Skeletal muscle satellite cell (primary cell): ENCODE measurements around the gene LRRC8E.

Experiments used
- H3K27me3 ChIP-seq: 2 replicates; pipeline ENCODE4 v1.7.0; 2013; ENCODE audit warnings: low read length; ENCODE audit not compliant: control insufficient read depth, insufficient read depth
- H3K36me3 ChIP-seq: 2 replicates; pipeline ENCODE4 v1.7.0; 2013; ENCODE audit warnings: mild to moderate bottlenecking, control low read depth, low read length; ENCODE audit not compliant: insufficient read depth
- H3K4me1 ChIP-seq: 2 replicates; pipeline ENCODE4 v1.7.0; 2013; ENCODE audit warnings: low read length; ENCODE audit not compliant: control insufficient read depth, insufficient read depth
- H3K4me2 ChIP-seq: 2 replicates; pipeline ENCODE4 v1.7.0; 2013; ENCODE audit warnings: mild to moderate bottlenecking, low read length
- H3K4me3 ChIP-seq: 2 replicates; pipeline ENCODE4 v1.7.0; 2013; ENCODE audit warnings: low read length
- H3K9ac ChIP-seq: 2 replicates; pipeline ENCODE4 v1.7.0; 2013; ENCODE audit warnings: mild to moderate bottlenecking, low read depth, low read length, moderate library complexity
- H3K9me3 ChIP-seq: replicated peaks from 2 replicates; pipeline ENCODE4 v1.7.0; 2013; ENCODE audit warnings: mild to moderate bottlenecking, control low read depth, low read length

Gene LRRC8E

DNA sequence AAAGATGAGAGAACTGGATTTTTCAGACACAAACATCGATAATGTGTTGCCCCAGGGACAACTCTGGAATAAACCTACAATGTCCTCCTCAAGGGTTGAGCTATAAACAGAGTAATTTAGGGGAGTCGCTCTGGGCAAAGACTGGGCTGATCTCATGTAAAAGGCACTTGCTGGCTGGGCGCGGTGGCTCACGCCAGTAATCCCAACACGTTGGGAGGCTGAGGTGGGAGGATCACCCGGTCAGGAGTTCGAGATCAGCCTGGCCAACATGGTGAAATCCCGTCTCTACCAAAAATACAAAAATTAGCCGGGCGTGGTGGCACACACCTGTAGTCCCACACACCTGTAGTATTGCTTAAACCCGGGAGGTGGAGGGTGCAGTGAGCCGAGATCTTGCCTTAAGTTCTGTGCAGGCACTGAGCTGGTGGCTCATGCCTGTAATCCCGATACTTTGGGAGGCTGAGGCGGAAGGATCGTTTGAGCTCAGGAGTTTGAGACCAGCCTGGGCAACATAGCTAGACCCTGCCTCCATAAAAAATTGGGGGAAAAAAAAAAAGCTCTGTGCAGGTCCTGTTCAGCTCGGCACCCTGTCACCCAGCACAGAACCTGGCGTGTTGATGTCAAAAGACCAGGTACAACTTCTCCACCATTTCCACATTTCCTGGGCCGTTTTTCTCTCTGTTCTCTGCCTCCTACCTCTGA, 53.7 kb downstream of the LRRC8E start:
- Histone ChIP-seq H3K4me2 (peak overlapping the region; percentile 88), H3K36me3 (peaks cover 21% of the 10 kb centered on the region), H3K4me3 (peak overlapping the region; percentile 91), H3K4me1 (peaks cover 3% of the 10 kb centered on the region), H3K9me3 (no peaks in the 10 kb centered on the region), H3K9ac (no peak overlapping the region), H3K27me3 (no peaks in the 10 kb centered on the region)

DNA sequence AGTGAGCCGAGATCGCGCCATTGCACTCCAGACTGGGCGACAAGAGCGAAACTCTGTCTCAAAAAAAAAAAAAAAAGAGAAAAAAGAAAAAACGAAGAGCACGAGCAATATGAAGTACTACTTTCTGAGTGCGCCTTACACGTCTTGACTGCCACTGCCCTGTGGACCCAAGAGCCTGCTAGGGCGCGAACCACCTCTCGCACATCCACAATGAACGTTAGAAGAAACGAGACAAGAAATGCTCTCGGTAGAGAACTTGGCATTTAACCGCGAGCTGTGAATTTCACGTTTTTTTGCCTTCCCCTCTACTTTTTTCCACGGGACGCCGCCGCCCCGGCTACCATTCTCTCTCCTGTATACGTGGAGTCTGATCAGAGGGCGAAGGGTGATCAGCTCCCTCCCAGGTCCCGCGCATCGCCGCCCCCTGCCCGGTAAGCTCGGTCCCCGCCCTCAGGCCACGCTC, 54.7 kb downstream of the LRRC8E start:
- H3K9me3 ChIP-seq: no peaks in the 10 kb centered on the region
- no peaks in the 10 kb centered on the region for H3K27me3 ChIP-seq
- H3K36me3 ChIP-seq: peaks cover 13% of the 10 kb centered on the region
- H3K9ac ChIP-seq: peak overlapping the region; percentile 97
- peaks cover 3% of the 10 kb centered on the region for H3K4me1 ChIP-seq
- H3K4me2 ChIP-seq: peak overlapping the region; percentile 88
- peak overlapping the region; percentile 91 for H3K4me3 ChIP-seq

DNA sequence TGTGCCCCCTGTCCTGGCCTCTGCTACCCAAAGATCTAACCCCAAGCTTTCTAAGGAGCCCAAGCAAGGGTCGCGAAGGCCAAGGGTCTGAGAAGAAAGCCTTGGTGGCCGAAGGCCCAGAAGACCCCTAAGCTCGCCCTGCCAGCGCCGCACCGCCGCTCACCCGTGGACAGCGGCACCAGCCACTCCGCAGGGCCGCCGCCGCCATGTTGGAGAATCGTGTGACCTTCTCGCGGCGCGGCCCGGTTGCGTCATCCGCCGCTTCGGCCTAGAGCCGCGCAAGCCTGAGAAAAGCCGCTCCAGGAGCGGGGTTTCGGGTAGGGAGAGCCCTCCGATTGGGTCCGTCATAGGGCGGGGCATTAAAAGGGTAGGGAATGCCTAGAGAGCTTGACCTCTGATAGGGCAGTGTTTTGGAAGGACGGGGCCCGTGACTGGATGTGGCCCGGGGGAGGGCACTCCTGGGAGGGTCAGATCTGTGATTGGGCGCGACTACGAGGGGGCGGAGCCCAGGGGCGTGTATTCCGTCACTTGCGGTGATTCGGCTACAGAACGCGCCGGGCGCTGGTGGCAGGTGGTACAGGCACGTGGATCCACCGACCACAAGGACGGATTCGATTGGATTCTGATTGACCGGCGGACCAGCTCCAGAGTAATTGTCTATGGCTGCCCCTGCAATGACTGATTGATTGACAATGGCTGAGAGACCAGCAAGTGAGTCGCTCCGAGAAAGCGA, 55.3 kb downstream of the LRRC8E start, which contains the start of gene TIMM44:
TIMM44 (minus strand) TSS at position 223 of the 733 bp plus-strand sequence; CDS start at position 208, 15 bp downstream.
- Histone ChIP-seq H3K36me3 (peaks cover 13% of the 10 kb centered on the region), H3K9ac (peak within 1 kb of the TSS; percentile 97), H3K4me1 (peaks cover 3% of the 10 kb centered on the region), H3K27me3 (no peaks in the 10 kb centered on the region), H3K9me3 (no peaks in the 10 kb centered on the region), H3K4me3 (peak within 1 kb of the TSS; percentile 91), H3K4me2 (peak within 1 kb of the TSS; percentile 98)

DNA sequence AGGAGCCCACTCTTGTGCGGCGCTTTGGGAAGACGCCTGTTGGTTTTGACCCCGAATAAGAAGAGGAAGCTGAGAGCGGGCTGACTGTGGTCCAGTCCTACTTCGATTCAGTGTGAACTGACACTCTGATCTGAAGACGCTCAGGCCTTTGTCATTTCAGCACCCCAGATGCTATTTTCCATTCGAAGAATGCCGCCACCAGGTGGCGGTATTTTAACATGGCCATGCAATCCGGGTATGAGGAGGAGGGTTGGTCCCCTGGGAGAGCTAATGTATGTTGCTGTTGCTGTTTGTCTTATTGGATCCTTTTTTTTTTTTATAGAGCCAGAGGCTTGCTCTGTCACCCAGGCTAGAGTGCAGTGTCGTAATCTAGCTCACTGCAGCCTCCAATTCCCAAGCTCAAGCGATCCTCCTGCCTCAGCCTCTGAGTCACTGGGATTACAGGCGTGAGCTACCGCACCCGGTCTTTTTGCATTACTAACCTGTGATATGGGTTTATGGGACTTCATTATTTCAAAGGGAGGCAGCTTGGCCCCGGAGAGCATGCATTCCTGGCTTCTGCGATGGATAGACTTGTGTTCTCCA, 56.0 kb downstream of the LRRC8E start:
- Histone ChIP-seq H3K27me3 (no peaks in the 10 kb centered on the region), H3K4me1 (peaks cover 3% of the 10 kb centered on the region), H3K9ac (peak overlapping the region; percentile 67), H3K36me3 (peaks cover 10% of the 10 kb centered on the region), H3K9me3 (no peaks in the 10 kb centered on the region), H3K4me2 (peak overlapping the region; percentile 98), H3K4me3 (peak overlapping the region; percentile 79)

DNA sequence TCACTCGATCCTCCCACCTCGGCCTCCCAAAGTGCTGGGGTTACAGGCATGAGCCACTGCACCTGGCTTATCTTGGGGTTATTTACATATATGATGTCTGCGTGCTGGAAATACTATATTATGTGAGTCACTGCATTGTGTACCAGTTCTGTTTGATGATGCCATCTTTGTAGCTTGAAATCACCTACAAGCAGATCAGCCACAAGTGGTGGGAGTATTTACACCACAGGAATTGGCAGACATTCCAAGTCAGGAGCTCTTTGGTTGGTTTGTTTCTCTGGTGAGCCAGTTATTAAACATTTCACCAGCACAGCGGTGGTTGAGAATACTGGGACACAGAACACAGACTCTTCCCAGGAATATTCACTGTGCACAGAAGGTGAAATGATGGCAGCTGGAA, 59.6 kb downstream of the LRRC8E start:
- Histone ChIP-seq H3K27me3 (no peaks in the 10 kb centered on the region), H3K4me3 (no peak overlapping the region), H3K9ac (no peak overlapping the region), H3K4me1 (peaks cover 7% of the 10 kb centered on the region), H3K9me3 (no peaks in the 10 kb centered on the region), H3K4me2 (no peak overlapping the region), H3K36me3 (no peaks in the 10 kb centered on the region)
